SH-SY5Y (cell line): Measurements from ENCODE around the gene CLDN12.

Experiments used
- GATA2 ChIP-seq: IDR thresholded peaks from 2 replicates; pipeline ENCODE4 v1.6.1; 2011; ENCODE audit warnings: mild to moderate bottlenecking, low read depth, low read length
- GATA3 ChIP-seq: IDR thresholded peaks from 2 replicates; pipeline ENCODE4 v1.6.1; 2011; ENCODE audit warnings: low read depth, mild to moderate bottlenecking, low read length, moderate library complexity

- TF ChIP-seq GATA2 (no peak), GATA3 (no peak)
Observed at GRCh38 chr7:90412458-90413184, 9.4 kb downstream of the CLDN12 start.
